C4-2B (cell line): ENCODE results near the gene TRRAP.

ENCODE experiments used
- H3K27ac ChIP-seq: fragments of 450-650 bp; 2 replicates; pipeline ENCODE4 v1.5.1; 2017
- ZFX ChIP-seq: fragments of 450-650 bp; IDR thresholded peaks from 2 replicates; pipeline ENCODE4 v1.6.1; 2017
- TF ChIP-seq, protein P1 (sequence below): fragments of 450-650 bp; conservative IDR thresholded peaks from 2 replicates; pipeline ENCODE4 v1.5.1; 2017; ENCODE audit warnings: mild to moderate bottlenecking

Gene TRRAP

DNA sequence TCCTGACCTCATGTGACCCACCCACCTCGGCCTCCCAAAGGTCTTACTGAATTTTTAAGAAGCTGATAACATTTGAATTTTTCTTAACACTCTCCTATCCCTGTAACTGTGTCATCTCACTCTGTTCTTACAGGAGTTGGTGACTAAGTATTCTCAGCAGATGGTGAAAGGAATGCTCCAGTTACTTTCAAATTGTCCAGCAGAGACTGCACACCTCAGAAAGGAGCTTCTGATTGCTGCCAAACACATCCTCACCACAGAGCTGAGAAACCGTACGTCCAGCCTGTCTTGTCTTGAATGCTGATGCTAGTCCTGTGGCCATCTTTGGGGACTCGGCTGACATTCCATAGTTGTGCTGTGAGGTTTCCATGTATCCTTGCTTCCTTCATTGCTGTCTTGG lies 24.9 kb downstream of the TRRAP start:
- no peak overlapping the region for H3K27ac ChIP-seq
- TF ChIP-seq, protein P1, sequence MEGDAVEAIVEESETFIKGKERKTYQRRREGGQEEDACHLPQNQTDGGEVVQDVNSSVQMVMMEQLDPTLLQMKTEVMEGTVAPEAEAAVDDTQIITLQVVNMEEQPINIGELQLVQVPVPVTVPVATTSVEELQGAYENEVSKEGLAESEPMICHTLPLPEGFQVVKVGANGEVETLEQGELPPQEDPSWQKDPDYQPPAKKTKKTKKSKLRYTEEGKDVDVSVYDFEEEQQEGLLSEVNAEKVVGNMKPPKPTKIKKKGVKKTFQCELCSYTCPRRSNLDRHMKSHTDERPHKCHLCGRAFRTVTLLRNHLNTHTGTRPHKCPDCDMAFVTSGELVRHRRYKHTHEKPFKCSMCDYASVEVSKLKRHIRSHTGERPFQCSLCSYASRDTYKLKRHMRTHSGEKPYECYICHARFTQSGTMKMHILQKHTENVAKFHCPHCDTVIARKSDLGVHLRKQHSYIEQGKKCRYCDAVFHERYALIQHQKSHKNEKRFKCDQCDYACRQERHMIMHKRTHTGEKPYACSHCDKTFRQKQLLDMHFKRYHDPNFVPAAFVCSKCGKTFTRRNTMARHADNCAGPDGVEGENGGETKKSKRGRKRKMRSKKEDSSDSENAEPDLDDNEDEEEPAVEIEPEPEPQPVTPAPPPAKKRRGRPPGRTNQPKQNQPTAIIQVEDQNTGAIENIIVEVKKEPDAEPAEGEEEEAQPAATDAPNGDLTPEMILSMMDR, result no peak
- no peak for TF ChIP-seq ZFX

DNA sequence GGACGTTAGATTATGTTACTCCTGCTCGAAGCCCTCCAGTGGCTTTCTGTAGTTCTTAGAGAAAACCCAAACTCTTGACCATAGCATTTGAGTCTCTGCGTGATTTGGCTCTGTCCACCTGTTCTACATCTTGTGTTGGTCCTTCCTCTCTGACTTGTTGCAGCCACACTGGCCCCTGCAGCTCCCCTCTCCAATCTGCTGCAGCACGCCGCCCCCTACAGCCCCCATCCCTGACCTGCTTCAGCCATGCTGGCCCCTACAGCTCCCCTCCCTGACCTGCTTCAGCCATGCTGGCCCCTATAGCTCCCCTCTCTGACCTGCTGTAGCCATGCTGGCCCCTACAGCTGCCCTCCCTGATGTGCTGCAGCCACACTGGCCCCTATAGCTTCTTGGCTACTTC lies 29.2 kb downstream of the TRRAP start:
- no peak overlapping the region for H3K27ac ChIP-seq
- TF ChIP-seq ZFX, result no peak
- TF ChIP-seq, protein P1, result no peak

DNA sequence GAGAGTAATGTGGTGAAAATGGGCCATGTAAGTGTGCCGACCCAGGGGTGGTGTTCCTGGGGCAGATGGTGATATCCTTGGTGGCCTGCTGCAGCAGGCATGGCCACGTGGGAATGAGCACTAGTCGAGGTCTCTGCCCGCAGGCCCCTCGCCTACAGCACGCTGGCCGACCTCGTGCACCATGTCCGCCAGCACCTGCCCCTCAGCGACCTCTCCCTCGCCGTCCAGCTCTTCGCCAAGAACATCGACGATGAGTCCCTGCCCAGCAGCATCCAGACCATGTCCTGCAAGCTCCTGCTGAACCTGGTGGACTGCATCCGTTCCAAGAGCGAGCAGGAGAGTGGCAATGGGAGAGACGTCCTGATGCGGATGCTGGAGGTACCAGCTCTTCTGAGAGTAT lies 30.3 kb downstream of the TRRAP start:
- TF ChIP-seq ZFX, result no peak
- TF ChIP-seq, protein P1, result no peak
- no peak overlapping the region for H3K27ac ChIP-seq

DNA sequence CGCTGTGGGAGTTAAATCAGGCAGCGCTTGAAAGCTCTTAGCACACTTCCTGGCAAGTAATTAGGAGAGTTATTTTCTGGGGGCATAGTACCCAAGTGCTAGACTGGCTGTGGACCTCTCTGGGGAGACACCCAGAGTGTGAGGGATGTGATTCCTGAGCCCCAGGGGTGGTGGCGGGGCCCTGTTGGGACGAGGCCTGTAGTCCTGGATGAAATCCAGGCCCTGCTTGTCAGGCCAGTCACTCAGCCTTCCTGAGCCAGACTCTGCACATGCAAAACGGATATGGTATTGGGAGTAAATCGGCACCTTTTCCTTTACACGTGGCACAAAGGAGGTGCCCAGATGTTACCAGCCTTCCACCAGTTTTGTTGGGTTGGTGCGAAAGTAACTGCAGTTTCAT lies 31.2 kb downstream of the TRRAP start:
- TF ChIP-seq, protein P1, result no peak
- TF ChIP-seq ZFX, result no peak
- no peak overlapping the region; the same call in 1 of the 2 replicates for H3K27ac ChIP-seq

DNA sequence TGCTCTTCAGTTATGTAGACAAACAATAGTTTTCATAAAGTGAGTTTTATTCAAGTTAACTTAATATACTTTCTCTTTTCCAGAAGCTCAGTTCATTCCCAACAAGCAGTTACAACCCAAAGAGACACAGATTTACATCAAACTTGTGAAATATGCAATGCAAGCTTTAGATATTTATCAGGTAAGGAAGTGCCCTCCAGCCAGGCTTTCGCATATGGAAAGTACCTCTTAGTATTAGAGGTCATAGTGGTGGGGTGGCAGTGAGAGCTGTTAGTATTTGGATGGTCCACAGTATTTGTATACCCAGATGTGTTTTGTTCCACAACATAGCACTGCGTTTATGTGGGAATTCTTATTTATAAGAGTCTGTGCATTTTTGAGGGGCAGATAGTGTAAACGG lies 32.1 kb downstream of the TRRAP start:
- H3K27ac ChIP-seq, result no peak overlapping the region
- no peak for TF ChIP-seq ZFX
- TF ChIP-seq, protein P1, result no peak

DNA sequence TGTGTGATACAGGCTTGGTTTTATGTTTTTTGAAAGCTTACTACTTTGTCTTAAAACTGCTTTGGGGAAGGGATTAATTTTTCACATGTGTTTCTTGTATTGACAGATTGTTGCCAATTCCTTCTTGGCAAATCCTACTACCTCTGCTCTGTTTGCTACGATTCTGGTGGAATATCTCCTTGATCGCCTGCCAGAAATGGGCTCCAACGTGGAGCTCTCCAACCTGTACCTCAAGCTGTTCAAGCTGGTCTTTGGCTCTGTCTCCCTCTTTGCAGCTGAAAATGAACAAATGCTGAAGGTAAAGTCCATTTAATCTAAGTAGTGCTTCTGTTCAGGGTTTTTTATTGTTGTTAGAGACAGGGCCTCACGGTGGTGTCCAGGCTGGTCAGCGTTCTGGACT lies 33.6 kb downstream of the TRRAP start:
- H3K27ac ChIP-seq, result no peak overlapping the region
- TF ChIP-seq ZFX, result no peak
- TF ChIP-seq, protein P1, result no peak

DNA sequence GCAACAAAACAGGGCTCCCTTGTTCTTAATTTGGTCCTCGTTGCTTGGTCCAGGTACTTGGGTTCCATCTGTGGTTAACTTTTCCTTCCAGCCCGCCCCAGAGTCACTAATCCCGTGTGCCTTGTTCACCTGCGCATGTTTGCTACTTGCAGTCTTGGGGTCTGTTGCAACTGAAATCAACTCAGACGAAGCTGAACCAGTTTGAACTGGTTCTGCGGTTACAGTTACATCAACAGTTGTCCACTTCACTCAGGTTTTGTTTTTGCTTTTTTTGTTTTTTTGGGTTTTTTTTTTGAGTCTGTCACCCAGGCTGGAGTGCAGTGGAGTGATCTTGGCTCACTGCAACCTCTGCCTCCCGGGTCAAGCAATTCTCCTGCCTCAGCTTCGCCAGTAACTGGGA lies 34.7 kb downstream of the TRRAP start:
- no peak for TF ChIP-seq ZFX
- TF ChIP-seq, protein P1, result no peak
- H3K27ac ChIP-seq, result no peak overlapping the region
